Neural cell (in vitro differentiated cells): Measurements from ENCODE around the gene GRIN1. TPM values are rescaled to one million over a fixed set of nuclear protein-coding genes. Genes with fewer than 3 reads are reported as not detected.

Experiments used
- H2AFZ ChIP-seq: fragments of 200-600, 300-800 bp; sonication (generic), shearing (Covaris generic); 2 replicates; pipeline ENCODE4 v1.6.0; 2014; ENCODE audit warnings: low read depth, mild to moderate bottlenecking, antibody characterized with exemption, low read length, moderate library complexity
- H3F3A ChIP-seq: fragments of 200-600 bp; shearing (Covaris generic); 2 replicates; pipeline ENCODE4 v1.6.1; 2016; ENCODE audit warnings: mild to moderate bottlenecking, moderate library complexity, mixed read lengths, antibody characterized with exemption, low read length; ENCODE audit not compliant: insufficient read depth, poor library complexity, severe bottlenecking
- H3K27ac ChIP-seq: fragments of 200-600, 300-800 bp; sonication (generic), shearing (Covaris generic); 2 replicates; pipeline ENCODE4 v1.5.1; 2014; ENCODE audit warnings: mild to moderate bottlenecking, low read length, moderate library complexity
- H3K27me3 ChIP-seq: fragments of 300-800, 200-600 bp; sonication (generic), shearing (Covaris generic); 2 replicates; pipeline ENCODE4 v1.6.0; 2014; ENCODE audit warnings: mild to moderate bottlenecking, low read depth, low read length, moderate library complexity; ENCODE audit not compliant: insufficient read depth
- H3K36me3 ChIP-seq: fragments of 300-800, 200-600 bp; sonication (generic), shearing (Covaris generic); 2 replicates; pipeline ENCODE4 v1.5.1; 2014; ENCODE audit warnings: mild to moderate bottlenecking, antibody characterized with exemption, low read length, moderate library complexity; ENCODE audit not compliant: insufficient read depth
- H3K4me2 ChIP-seq: fragments of 300-800, 200-600 bp; sonication (generic), shearing (Covaris generic); 2 replicates; pipeline ENCODE4 v1.6.0; 2014; ENCODE audit warnings: mild to moderate bottlenecking, low read length
- H3K4me3 ChIP-seq: fragments of 300-800, 200-600 bp; sonication (generic), shearing (Covaris generic); 2 replicates; pipeline ENCODE4 v1.5.1; 2014; ENCODE audit warnings: mild to moderate bottlenecking, low read length, moderate library complexity
- H3K79me2 ChIP-seq: fragments of 200-600 bp; shearing (Covaris generic); replicated peaks from 2 replicates; pipeline ENCODE4 v1.6.0; 2014; ENCODE audit warnings: mild to moderate bottlenecking, low read length, moderate library complexity; ENCODE audit not compliant: insufficient read depth
- H3K9ac ChIP-seq: fragments of 300-800, 200-600 bp; sonication (generic), shearing (Covaris generic); 2 replicates; pipeline ENCODE4 v1.6.1; 2016; ENCODE audit warnings: mild to moderate bottlenecking, low read length, mixed read lengths
- H3K9me2 ChIP-seq: fragments of 200-600 bp; shearing (Covaris generic); 2 replicates; pipeline ENCODE4 v1.6.1; 2016; ENCODE audit warnings: mild to moderate bottlenecking, low read length, mixed read lengths; ENCODE audit not compliant: insufficient read depth
- H3K9me3 ChIP-seq: fragments of 200-600, 300-800 bp; sonication (generic), shearing (Covaris generic); 2 replicates; pipeline ENCODE4 v1.6.1; 2016; ENCODE audit warnings: mild to moderate bottlenecking, mixed run types, low read length, moderate library complexity, mixed read lengths
- H4K20me1 ChIP-seq: fragments of 200-600 bp; shearing (Covaris generic); 2 replicates; pipeline ENCODE4 v1.6.1; 2016; ENCODE audit warnings: mild to moderate bottlenecking, mixed run types; ENCODE audit not compliant: insufficient read depth
- EP300 ChIP-seq: fragments of 450-650 bp; conservative IDR thresholded peaks from 2 replicates; pipeline ENCODE4 v1.6.1; 2014; ENCODE audit warnings: antibody characterized with exemption, mild to moderate bottlenecking, moderate library complexity; ENCODE audit not compliant: poor library complexity, severe bottlenecking
- EZH2 ChIP-seq: fragments of 200-600, 300-800 bp; shearing (Covaris generic), sonication (generic); IDR thresholded peaks from 2 replicates; pipeline ENCODE4 v1.6.1; 2014; ENCODE audit warnings: antibody characterized with exemption, low read length, borderline replicate concordance, mild to moderate bottlenecking; ENCODE audit not compliant: insufficient read depth, poor library complexity, severe bottlenecking
- MXI1 ChIP-seq: fragments of 450-650 bp; conservative IDR thresholded peaks from 2 replicates; pipeline ENCODE4 v1.6.1; 2014; ENCODE audit warnings: antibody characterized with exemption, mild to moderate bottlenecking; ENCODE audit not compliant: poor library complexity, severe bottlenecking
- POLR2AphosphoS5 ChIP-seq: IDR thresholded peaks from 2 replicates; pipeline ENCODE4 v1.6.1; 2012
- RAD21 ChIP-seq: fragments of 450-650 bp; conservative IDR thresholded peaks from 2 replicates; pipeline ENCODE4 v1.6.1; 2014; ENCODE audit warnings: antibody characterized with exemption, mild to moderate bottlenecking, moderate library complexity
- REST ChIP-seq: IDR thresholded peaks from 2 replicates; pipeline ENCODE4 v1.6.1; 2012; ENCODE audit warnings: borderline replicate concordance
- SMC3 ChIP-seq: fragments of 450-650 bp; conservative IDR thresholded peaks from 2 replicates; pipeline ENCODE4 v1.6.1; 2014; ENCODE audit warnings: antibody characterized with exemption, mild to moderate bottlenecking, moderate library complexity; ENCODE audit not compliant: poor library complexity
- TAF1 ChIP-seq: IDR thresholded peaks from 2 replicates; pipeline ENCODE4 v1.6.1; 2012; ENCODE audit warnings: low read depth
- polyA plus RNA-seq: library from polyadenylated mRNA; depleted of rRNA; stranded (reverse); fragments of >200 nt; gene quantifications from 2 replicates; pipeline ENCODE4 v1.2.3, GENCODE V29; 2014
- TF ChIP-seq, protein P1 (sequence below): fragments of 450-650 bp; IDR thresholded peaks from 2 replicates; pipeline ENCODE4 v1.5.1; 2014; ENCODE audit warnings: antibody characterized with exemption, mild to moderate bottlenecking, moderate library complexity; ENCODE audit not compliant: poor library complexity, severe bottlenecking

Gene GRIN1
- polyA plus RNA-seq, 1 donor from 2014 or later: 0.58 TPM

GRCh38 chr9:137204731-137205125, 65.8 kb downstream of the GRIN1 start:
- H2AFZ ChIP-seq: no peak overlapping the region
- H3F3A ChIP-seq: no peaks in the 10 kb centered on the region
- no peaks in the 10 kb centered on the region for H3K9me3 ChIP-seq
- no peaks in the 10 kb centered on the region for H3K27me3 ChIP-seq
- H3K9ac ChIP-seq: peak overlapping the region; percentile 83
- H4K20me1 ChIP-seq: no peaks in the 10 kb centered on the region
- peaks cover 31% of the 10 kb centered on the region for H3K79me2 ChIP-seq
- H3K27ac ChIP-seq: peak overlapping the region; percentile 63
- peak overlapping the region; percentile 74 for H3K4me2 ChIP-seq
- H3K4me3 ChIP-seq: peak overlapping the region; percentile 100
- no peaks in the 10 kb centered on the region for H3K36me3 ChIP-seq
- H3K9me2 ChIP-seq: no peaks in the 10 kb centered on the region
- TF ChIP-seq RAD21 (no peak), MXI1 (no peak), SMC3 (no peak), EZH2 (no peak), EP300 (no peak), REST (no peak), POLR2AphosphoS5 (no peak), TAF1 (no peak)
- TF ChIP-seq, protein P1, sequence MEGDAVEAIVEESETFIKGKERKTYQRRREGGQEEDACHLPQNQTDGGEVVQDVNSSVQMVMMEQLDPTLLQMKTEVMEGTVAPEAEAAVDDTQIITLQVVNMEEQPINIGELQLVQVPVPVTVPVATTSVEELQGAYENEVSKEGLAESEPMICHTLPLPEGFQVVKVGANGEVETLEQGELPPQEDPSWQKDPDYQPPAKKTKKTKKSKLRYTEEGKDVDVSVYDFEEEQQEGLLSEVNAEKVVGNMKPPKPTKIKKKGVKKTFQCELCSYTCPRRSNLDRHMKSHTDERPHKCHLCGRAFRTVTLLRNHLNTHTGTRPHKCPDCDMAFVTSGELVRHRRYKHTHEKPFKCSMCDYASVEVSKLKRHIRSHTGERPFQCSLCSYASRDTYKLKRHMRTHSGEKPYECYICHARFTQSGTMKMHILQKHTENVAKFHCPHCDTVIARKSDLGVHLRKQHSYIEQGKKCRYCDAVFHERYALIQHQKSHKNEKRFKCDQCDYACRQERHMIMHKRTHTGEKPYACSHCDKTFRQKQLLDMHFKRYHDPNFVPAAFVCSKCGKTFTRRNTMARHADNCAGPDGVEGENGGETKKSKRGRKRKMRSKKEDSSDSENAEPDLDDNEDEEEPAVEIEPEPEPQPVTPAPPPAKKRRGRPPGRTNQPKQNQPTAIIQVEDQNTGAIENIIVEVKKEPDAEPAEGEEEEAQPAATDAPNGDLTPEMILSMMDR: no peak

- Histone ChIP-seq H3K79me2 (peaks cover 31% of the 10 kb centered on the region), H4K20me1 (no peaks in the 10 kb centered on the region), H3K27me3 (no peaks in the 10 kb centered on the region), H2AFZ (peak within 1 kb of the TSS; percentile 69), H3K27ac (peak within 1 kb of the TSS; percentile 63), H3K4me2 (peak within 1 kb of the TSS; percentile 91), H3F3A (no peaks in the 10 kb centered on the region), H3K9me3 (no peaks in the 10 kb centered on the region), H3K4me3 (peak within 1 kb of the TSS; percentile 100), H3K9ac (peak within 1 kb of the TSS; percentile 83), H3K36me3 (no peaks in the 10 kb centered on the region), H3K9me2 (no peaks in the 10 kb centered on the region)
- TF ChIP-seq REST: no peak
- peak; percentile 95 for TF ChIP-seq POLR2AphosphoS5
- no peak for TF ChIP-seq EZH2
- TF ChIP-seq EP300: peak; percentile 56
- peak; percentile 7 for TF ChIP-seq RAD21
- peak; percentile 6 for TF ChIP-seq SMC3
- TF ChIP-seq TAF1: peak; percentile 54
- peak; percentile 96 for TF ChIP-seq MXI1
Observed at GRCh38 chr9:137205126-137206069, 66.4 kb downstream of the GRIN1 start, which contains the start of the genes NDOR1 and TMEM203. Gene NDOR1, plus strand, starts transcription at chr9:137205700. Its CDS starts 78 bp downstream, at chr9:137205778. Gene TMEM203, minus strand, starts transcription at chr9:137205648. Its CDS starts 234 bp downstream, at chr9:137205414.
